HCT116 (cell line): Measurements from ENCODE around the gene SLAMF8. TPM values are rescaled to one million over a fixed set of nuclear protein-coding genes. Genes with fewer than 3 reads are reported as not detected.

Source experiments
- ATAC-seq: fragments of 200-7000 bp; cut with Tn5 transposase; 2 replicates; pipeline ENCODE4 v1.9.1; 2020; ENCODE audit warnings: mild to moderate bottlenecking, moderate library complexity
- BruUV-seq: library from RNA; stranded (reverse); fragments of 400-500 nt; replicated peaks from 2 replicates; lab custom pipeline; 2021; lab: Mats Ljungman, UMichigan
- CTCF ChIA-PET: fragments of 300-600 bp; sonication (Branson Sonifier 250); formaldehyde crosslinking; loops from one replicate; lab custom pipeline; 2021; ENCODE audit warnings: antibody characterized with exemption; lab: Charles Lee
- POLR2A ChIA-PET: fragments of 300-600, 350-600 bp; sonication (Branson Sonifier 250); formaldehyde crosslinking; loops from one replicate; lab custom pipeline; 2021; ENCODE audit warnings: antibody characterized with exemption; lab: Charles Lee
- RAD21 ChIA-PET, 2 experiments: fragments of 300-600 bp; sonication (Branson Sonifier 250); formaldehyde crosslinking; loops; one replicate each; lab custom pipeline; 2023; ENCODE audit warnings: low total read pairs in 2 of 2; ENCODE audit not compliant: uncharacterized antibody in 2 of 2, unreplicated experiment in 2 of 2, low non-redundant PET in 1 of 2; lab: Charles Lee
- DNase-seq: peaks from one replicate; pipeline ENCODE4 v3.0.0-alpha.2; 2010; ENCODE audit warnings: low read depth, low spot score
- H2AFZ ChIP-seq: fragments of 200-600 bp; shearing (Covaris generic), sonication (generic); 2 replicates; pipeline ENCODE4 v1.6.1; 2017; ENCODE audit warnings: low read depth, mixed run types, mixed read lengths, antibody characterized with exemption, low read length; ENCODE audit not compliant: poor library complexity, severe bottlenecking
- H3K27ac ChIP-seq: 2 replicates; pipeline ENCODE4 v1.5.1; 2012; ENCODE audit warnings: low read depth, low read length
- H3K27me3 ChIP-seq: fragments of 200-600 bp; sonication (generic); 2 replicates; pipeline ENCODE4 v1.6.1; 2016; ENCODE audit warnings: mixed run types, low read length, mixed read lengths; ENCODE audit not compliant: insufficient read depth
- H3K36me3 ChIP-seq, 2 experiments: fragments of 200-500 bp in 1 of 2; fragments of 200-600 bp in 1 of 2; sonication (Bioruptor generic) in 1 of 2; sonication (generic) in 1 of 2; 2 replicates each; pipeline versions ENCODE4 v1.5.1 to v1.6.1; 2014 to 2016; ENCODE audit warnings: low read length in 2 of 2, inconsistent platforms in 1 of 2, mixed read lengths in 1 of 2, mixed run types in 1 of 2; ENCODE audit not compliant: insufficient read depth in 2 of 2, control insufficient read depth in 1 of 2
- H3K4me1 ChIP-seq, 2 experiments: fragments of 200-600 bp in 1 of 2; sonication (generic) in 1 of 2; 2 replicates each; pipeline versions ENCODE4 v1.5.1 to v1.6.1; 2012 to 2017; ENCODE audit warnings: low read length in 2 of 2, inconsistent platforms in 1 of 2, mild to moderate bottlenecking in 1 of 2, mixed read lengths in 1 of 2, mixed run types in 1 of 2, moderate library complexity in 1 of 2; ENCODE audit not compliant: insufficient read depth in 2 of 2, control insufficient read depth in 1 of 2
- H3K4me2 ChIP-seq: fragments of 200-600 bp; sonication (generic); 2 replicates; pipeline ENCODE4 v1.6.1; 2017; ENCODE audit warnings: mixed run types, low read length, mixed read lengths
- H3K4me3 ChIP-seq, 2 experiments: fragments of 200-600 bp in 1 of 2; sonication (generic) in 1 of 2; replicated peaks in 1 of 2; 2 replicates each; pipeline ENCODE4 v1.5.1; 2011 to 2016; ENCODE audit warnings: low read length in 2 of 2, control low read depth in 1 of 2, low read depth in 1 of 2, mild to moderate bottlenecking in 1 of 2, mixed read lengths in 1 of 2, mixed run types in 1 of 2
- H3K79me2 ChIP-seq: fragments of 200-600 bp; sonication (generic); 2 replicates; pipeline ENCODE4 v1.6.1; 2017; ENCODE audit warnings: mild to moderate bottlenecking, mixed run types, low read length, moderate library complexity, mixed read lengths; ENCODE audit not compliant: insufficient read depth
- H3K9ac ChIP-seq: fragments of 200-600 bp; sonication (generic); 2 replicates; pipeline ENCODE4 v1.6.1; 2016; ENCODE audit warnings: low read length, mixed read lengths
- H3K9me2 ChIP-seq: fragments of 200-600 bp; sonication (generic), shearing (Covaris generic); 2 replicates; pipeline ENCODE4 v1.6.1; 2017; ENCODE audit warnings: mixed run types, mild to moderate bottlenecking, moderate library complexity; ENCODE audit not compliant: insufficient read depth
- H3K9me3 ChIP-seq, 2 experiments: fragments of 200-500 bp in 1 of 2; fragments of 200-600 bp in 1 of 2; sonication (Bioruptor generic) in 1 of 2; sonication (generic) in 1 of 2; 2 replicates each; pipeline ENCODE4 v1.6.1; 2014 to 2017; ENCODE audit warnings: low read length in 2 of 2, mixed read lengths in 2 of 2, inconsistent platforms in 1 of 2, low read depth in 1 of 2, mild to moderate bottlenecking in 1 of 2, mixed run types in 1 of 2, moderate library complexity in 1 of 2; ENCODE audit not compliant: control insufficient read depth in 1 of 2, insufficient read depth in 1 of 2
- H4K20me1 ChIP-seq: fragments of 200-600 bp; sonication (generic), shearing (Covaris generic); 2 replicates; pipeline ENCODE4 v1.6.1; 2017; ENCODE audit warnings: mixed run types, mild to moderate bottlenecking, moderate library complexity; ENCODE audit not compliant: insufficient read depth
- CBX3 ChIP-seq: IDR thresholded peaks from 2 replicates; pipeline ENCODE4 v1.6.1; 2012; ENCODE audit warnings: low read depth
- CEBPB ChIP-seq: IDR thresholded peaks from 2 replicates; pipeline ENCODE4 v1.6.1; 2012; ENCODE audit warnings: low read depth
- EZH2 ChIP-seq: fragments of 200-600 bp; sonication (generic); IDR thresholded peaks from 2 replicates; pipeline ENCODE4 v1.6.1; 2017; ENCODE audit warnings: antibody characterized with exemption, mixed run types
- POLR2AphosphoS5 ChIP-seq: IDR thresholded peaks from 2 replicates; pipeline ENCODE4 v1.6.1; 2011; ENCODE audit warnings: mild to moderate bottlenecking, low read depth, low read length, moderate library complexity
- RAD21 ChIP-seq: IDR thresholded peaks from 2 replicates; pipeline ENCODE4 v1.6.1; 2012; ENCODE audit warnings: low read depth, mild to moderate bottlenecking
- intact Hi-C: fragments of 100-400 bp; cut with micrococcal nuclease; formaldehyde crosslinking; loops from 2 replicates; pipeline ENCODE4 v1.10.0; 2022
- total RNA-seq: library from RNA; stranded (reverse); gene quantifications from one replicate; pipeline ENCODE4 v1.2.1, GENCODE V29; 2021; ENCODE audit not compliant: unreplicated experiment
- TF ChIP-seq, protein P1 (sequence below), 3 experiments: fragments of 200-600 bp in 1 of 3; sonication (generic) in 1 of 3; IDR thresholded peaks in 2 of 3; conservative IDR thresholded peaks in 1 of 3; 2 replicates each; pipeline ENCODE4 v1.5.1; 2012 to 2017; ENCODE audit warnings: low read depth in 2 of 3, low read length in 2 of 3, antibody characterized with exemption in 1 of 3, borderline replicate concordance in 1 of 3, control low read depth in 1 of 3, mild to moderate bottlenecking in 1 of 3, mixed read lengths in 1 of 3, mixed run types in 1 of 3, moderate library complexity in 1 of 3; ENCODE audit not compliant: insufficient read depth in 1 of 3
- TF ChIP-seq, protein P2 (sequence below): IDR thresholded peaks from 2 replicates; pipeline ENCODE4 v1.6.1; 2012; ENCODE audit warnings: low read depth
- TF ChIP-seq, protein P3 (sequence below): IDR thresholded peaks from 2 replicates; pipeline ENCODE4 v1.6.1; 2012

SLAMF8 gene
- total RNA-seq, 1 experiment from 2014 or later = not detected

DNA sequence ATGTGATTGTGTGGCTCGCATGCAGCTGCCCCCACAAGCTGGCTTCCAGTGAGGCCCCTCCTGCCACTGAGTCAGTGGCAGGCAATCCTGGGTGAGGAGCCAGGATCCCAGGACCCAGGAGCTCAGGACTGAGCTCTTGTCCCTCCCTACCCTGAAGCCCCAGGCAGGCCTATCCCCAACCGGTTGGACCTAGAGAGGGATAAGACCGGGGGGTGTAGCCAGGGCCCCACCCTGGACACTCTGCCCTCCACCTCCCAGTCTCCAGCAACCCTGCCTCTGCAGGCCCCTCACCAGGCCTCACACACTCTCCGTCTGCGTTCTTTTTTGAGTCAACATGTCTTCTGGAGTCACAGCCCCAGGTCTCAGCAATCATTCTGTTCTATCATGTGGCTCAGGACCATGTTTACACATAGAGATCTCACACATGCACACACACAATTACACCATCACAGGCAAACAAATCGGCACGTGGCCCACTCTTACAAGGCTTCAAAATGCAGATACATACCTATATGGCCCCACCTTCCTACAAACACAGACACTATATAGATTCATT, 33.2 kb downstream of the SLAMF8 start:
- POLR2A ChIA-PET = no interaction called here
- intact Hi-C loops = no loop called here
- peaks cover 15 to 21% of the 10 kb centered on the region in 2 experiments for H3K4me1 ChIP-seq
- ATAC-seq (no peak), DNase-seq (no peak)
- H3K27me3 ChIP-seq = no peaks in the 10 kb centered on the region; the same call in 1 of the 2 replicates
- no peaks in the 10 kb centered on the region for H3K9me2 ChIP-seq
- TF ChIP-seq CEBPB (no peak), CBX3 (no peak), POLR2AphosphoS5 (no peak), EZH2 (no peak), RAD21 (no peak)
- TF ChIP-seq, protein P1, sequence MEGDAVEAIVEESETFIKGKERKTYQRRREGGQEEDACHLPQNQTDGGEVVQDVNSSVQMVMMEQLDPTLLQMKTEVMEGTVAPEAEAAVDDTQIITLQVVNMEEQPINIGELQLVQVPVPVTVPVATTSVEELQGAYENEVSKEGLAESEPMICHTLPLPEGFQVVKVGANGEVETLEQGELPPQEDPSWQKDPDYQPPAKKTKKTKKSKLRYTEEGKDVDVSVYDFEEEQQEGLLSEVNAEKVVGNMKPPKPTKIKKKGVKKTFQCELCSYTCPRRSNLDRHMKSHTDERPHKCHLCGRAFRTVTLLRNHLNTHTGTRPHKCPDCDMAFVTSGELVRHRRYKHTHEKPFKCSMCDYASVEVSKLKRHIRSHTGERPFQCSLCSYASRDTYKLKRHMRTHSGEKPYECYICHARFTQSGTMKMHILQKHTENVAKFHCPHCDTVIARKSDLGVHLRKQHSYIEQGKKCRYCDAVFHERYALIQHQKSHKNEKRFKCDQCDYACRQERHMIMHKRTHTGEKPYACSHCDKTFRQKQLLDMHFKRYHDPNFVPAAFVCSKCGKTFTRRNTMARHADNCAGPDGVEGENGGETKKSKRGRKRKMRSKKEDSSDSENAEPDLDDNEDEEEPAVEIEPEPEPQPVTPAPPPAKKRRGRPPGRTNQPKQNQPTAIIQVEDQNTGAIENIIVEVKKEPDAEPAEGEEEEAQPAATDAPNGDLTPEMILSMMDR (IDR thresholded peaks at IDR 0.05 in 2 of 3, conservative IDR thresholded peaks at IDR 0.05 in 1 of 3; ENCODE audit: borderline replicate concordance in 1 of 3, insufficient read depth in 1 of 3, low read depth in 2 of 3, low read length in 2 of 3) = no peak
- TF ChIP-seq, protein P2, sequence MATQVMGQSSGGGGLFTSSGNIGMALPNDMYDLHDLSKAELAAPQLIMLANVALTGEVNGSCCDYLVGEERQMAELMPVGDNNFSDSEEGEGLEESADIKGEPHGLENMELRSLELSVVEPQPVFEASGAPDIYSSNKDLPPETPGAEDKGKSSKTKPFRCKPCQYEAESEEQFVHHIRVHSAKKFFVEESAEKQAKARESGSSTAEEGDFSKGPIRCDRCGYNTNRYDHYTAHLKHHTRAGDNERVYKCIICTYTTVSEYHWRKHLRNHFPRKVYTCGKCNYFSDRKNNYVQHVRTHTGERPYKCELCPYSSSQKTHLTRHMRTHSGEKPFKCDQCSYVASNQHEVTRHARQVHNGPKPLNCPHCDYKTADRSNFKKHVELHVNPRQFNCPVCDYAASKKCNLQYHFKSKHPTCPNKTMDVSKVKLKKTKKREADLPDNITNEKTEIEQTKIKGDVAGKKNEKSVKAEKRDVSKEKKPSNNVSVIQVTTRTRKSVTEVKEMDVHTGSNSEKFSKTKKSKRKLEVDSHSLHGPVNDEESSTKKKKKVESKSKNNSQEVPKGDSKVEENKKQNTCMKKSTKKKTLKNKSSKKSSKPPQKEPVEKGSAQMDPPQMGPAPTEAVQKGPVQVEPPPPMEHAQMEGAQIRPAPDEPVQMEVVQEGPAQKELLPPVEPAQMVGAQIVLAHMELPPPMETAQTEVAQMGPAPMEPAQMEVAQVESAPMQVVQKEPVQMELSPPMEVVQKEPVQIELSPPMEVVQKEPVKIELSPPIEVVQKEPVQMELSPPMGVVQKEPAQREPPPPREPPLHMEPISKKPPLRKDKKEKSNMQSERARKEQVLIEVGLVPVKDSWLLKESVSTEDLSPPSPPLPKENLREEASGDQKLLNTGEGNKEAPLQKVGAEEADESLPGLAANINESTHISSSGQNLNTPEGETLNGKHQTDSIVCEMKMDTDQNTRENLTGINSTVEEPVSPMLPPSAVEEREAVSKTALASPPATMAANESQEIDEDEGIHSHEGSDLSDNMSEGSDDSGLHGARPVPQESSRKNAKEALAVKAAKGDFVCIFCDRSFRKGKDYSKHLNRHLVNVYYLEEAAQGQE = no peak
- TF ChIP-seq, protein P3, sequence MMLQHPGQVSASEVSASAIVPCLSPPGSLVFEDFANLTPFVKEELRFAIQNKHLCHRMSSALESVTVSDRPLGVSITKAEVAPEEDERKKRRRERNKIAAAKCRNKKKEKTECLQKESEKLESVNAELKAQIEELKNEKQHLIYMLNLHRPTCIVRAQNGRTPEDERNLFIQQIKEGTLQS = no peak
- H2AFZ ChIP-seq = no peak overlapping the region
- no peaks in the 10 kb centered on the region for H4K20me1 ChIP-seq
- BruUV-seq = no TSS peak
- RAD21 ChIA-PET = no interaction called here
- no peak overlapping the region for H3K4me2 ChIP-seq
- no peak overlapping the region for H3K9ac ChIP-seq
- no peaks in the 10 kb centered on the region for H3K36me3 ChIP-seq
- H3K79me2 ChIP-seq = no peaks in the 10 kb centered on the region
- H3K4me3 ChIP-seq = no peak overlapping the region
- H3K9me3 ChIP-seq = no peaks in the 10 kb centered on the region
- H3K27ac ChIP-seq = no peak overlapping the region
- CTCF ChIA-PET = no interaction called here
